Ovary (tissue), 3 donors: ENCODE data around the gene PGAP6.

Source experiments
- EP300 ChIP-seq: sonication (generic); formaldehyde crosslinking; IDR thresholded peaks from one replicate; pipeline ENCODE4 v1.6.1; 2017; ENCODE audit warnings: antibody characterized with exemption
- POLR2A ChIP-seq: fragments of 450-650 bp; IDR thresholded peaks from one replicate; pipeline ENCODE4 v1.6.1; 2017; ENCODE audit warnings: antibody characterized with exemption, mild to moderate bottlenecking, moderate library complexity
- TF ChIP-seq, protein P1 (sequence below), 3 donors: fragments of 450-650 bp in 2 of 3; fragments of 200-600 bp in 1 of 3; IDR thresholded peaks; one replicate each; pipeline versions ENCODE4 v1.5.1 to v1.8.0; 2016 to 2022; ENCODE audit warnings: antibody characterized with exemption in 3 of 3, mild to moderate bottlenecking in 1 of 3
- donor health status: DM: no; HTN: no; CAD: no.

DNA sequence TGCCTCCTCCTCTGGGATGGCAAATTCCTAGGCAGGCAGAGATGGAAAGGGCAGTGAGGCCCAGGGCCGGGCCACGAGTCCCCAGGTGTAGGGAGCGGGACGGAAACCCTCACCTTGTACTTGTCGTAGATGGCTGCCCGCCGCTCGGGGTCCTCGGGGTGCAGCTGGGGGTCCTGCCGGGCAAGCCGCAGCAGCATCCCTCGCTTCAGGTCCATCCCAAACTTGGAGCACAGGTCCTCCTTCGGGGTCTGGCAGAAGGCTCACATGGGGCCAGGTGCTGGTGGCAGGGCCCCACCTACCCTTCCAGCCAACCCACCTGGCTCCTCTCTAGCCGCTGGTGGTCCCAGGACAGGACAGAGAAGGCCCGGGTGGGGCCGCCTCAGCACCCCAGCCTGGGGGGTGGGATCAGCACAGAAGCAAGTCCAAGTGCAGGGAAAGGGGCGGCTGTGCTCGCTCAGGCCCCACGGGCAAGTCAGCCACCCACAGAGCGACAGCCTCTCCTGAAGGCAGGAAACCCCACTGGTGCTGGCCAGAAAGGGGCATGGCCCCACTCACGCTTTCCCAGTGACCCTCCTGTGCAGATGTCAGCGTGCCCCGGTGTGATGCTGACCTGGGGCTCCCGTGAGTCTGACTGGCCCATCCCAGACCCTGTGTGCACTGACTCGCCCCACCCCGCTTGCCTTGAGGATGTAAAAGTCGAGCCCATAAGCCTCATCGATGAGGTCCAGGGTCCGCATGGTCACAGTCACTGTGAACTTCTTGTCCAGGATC is 13.2 kb downstream of the PGAP6 start:
- TF ChIP-seq, protein P1, sequence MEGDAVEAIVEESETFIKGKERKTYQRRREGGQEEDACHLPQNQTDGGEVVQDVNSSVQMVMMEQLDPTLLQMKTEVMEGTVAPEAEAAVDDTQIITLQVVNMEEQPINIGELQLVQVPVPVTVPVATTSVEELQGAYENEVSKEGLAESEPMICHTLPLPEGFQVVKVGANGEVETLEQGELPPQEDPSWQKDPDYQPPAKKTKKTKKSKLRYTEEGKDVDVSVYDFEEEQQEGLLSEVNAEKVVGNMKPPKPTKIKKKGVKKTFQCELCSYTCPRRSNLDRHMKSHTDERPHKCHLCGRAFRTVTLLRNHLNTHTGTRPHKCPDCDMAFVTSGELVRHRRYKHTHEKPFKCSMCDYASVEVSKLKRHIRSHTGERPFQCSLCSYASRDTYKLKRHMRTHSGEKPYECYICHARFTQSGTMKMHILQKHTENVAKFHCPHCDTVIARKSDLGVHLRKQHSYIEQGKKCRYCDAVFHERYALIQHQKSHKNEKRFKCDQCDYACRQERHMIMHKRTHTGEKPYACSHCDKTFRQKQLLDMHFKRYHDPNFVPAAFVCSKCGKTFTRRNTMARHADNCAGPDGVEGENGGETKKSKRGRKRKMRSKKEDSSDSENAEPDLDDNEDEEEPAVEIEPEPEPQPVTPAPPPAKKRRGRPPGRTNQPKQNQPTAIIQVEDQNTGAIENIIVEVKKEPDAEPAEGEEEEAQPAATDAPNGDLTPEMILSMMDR (IDR thresholded peaks at IDR 0.05) = no peak
- no peak for TF ChIP-seq EP300
- no peak for TF ChIP-seq POLR2A
